8988T (cell line): ENCODE measurements around the gene RTL1.

Source experiments
- DNase-seq: peaks from one replicate; pipeline ENCODE4 v3.0.0; 2011

RTL1 gene

GRCh38 chr14:100881211-100882025 lies 22.1 kb downstream of the RTL1 start:
- DNase-seq, result no peak

GRCh38 chr14:100880271-100881101 lies 23.0 kb downstream of the RTL1 start:
- DNase-seq, result no peak

- DNase-seq, result no peak
Measured at GRCh38 chr14:100879782-100880181, 23.7 kb downstream of the RTL1 start.

GRCh38 chr14:100879194-100879593 lies 24.3 kb downstream of the RTL1 start:
- DNase-seq, result no peak

GRCh38 chr14:100878271-100879146 lies 25.0 kb downstream of the RTL1 start:
- no peak for DNase-seq

GRCh38 chr14:100875861-100876590 lies 27.5 kb downstream of the RTL1 start:
- no peak for DNase-seq

- DNase-seq, result no peak
Measured at GRCh38 chr14:100875126-100875525, 28.4 kb downstream of the RTL1 start.

GRCh38 chr14:100874411-100875091 lies 29.0 kb downstream of the RTL1 start:
- no peak for DNase-seq

- no peak for DNase-seq
Measured at GRCh38 chr14:100874051-100874410, 29.5 kb downstream of the RTL1 start.

- DNase-seq, result no peak
Measured at GRCh38 chr14:100873096-100873482, 30.4 kb downstream of the RTL1 start.

- no peak for DNase-seq
Measured at GRCh38 chr14:100872259-100873095, 31.0 kb downstream of the RTL1 start.

- DNase-seq, result no peak
Measured at GRCh38 chr14:100871234-100872186, 32.0 kb downstream of the RTL1 start.

- DNase-seq, result no peak
Measured at GRCh38 chr14:100868621-100869370, 34.7 kb downstream of the RTL1 start.

- DNase-seq, result no peak
Measured at GRCh38 chr14:100867631-100868315, 35.7 kb downstream of the RTL1 start.

- DNase-seq, result no peak
Measured at GRCh38 chr14:100866666-100867630, 36.6 kb downstream of the RTL1 start.

GRCh38 chr14:100865682-100866591 lies 37.6 kb downstream of the RTL1 start:
- DNase-seq, result no peak
